ENCODE results near the gene COL23A1.

DNA sequence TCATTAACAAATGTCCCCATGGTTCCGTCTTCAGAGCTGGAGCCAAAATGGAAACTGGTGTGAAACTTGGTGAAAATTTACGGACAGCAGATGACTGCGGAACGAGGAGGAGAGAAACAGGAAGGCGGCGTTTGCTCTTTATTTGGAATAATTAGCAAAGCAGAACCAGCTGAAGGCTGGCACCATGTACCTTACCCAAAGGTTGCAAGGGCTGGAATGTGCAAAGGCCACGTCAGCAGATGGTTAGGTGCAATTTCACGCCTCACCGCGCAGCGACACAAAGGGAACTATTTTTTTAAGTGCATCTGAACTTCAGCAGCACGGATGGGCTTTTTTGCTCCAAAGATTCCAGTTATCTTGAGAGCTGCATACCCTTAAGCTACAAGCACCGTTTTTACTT, 127.4 kb downstream of the COL23A1 start:
- TF ChIP-seq POLR2A (IDR thresholded peaks at IDR 0.05; ENCODE audit: low read length): no peak
- no peak for TF ChIP-seq ZC3H11A (IDR thresholded peaks at IDR 0.05)
- TF ChIP-seq, protein P1, sequence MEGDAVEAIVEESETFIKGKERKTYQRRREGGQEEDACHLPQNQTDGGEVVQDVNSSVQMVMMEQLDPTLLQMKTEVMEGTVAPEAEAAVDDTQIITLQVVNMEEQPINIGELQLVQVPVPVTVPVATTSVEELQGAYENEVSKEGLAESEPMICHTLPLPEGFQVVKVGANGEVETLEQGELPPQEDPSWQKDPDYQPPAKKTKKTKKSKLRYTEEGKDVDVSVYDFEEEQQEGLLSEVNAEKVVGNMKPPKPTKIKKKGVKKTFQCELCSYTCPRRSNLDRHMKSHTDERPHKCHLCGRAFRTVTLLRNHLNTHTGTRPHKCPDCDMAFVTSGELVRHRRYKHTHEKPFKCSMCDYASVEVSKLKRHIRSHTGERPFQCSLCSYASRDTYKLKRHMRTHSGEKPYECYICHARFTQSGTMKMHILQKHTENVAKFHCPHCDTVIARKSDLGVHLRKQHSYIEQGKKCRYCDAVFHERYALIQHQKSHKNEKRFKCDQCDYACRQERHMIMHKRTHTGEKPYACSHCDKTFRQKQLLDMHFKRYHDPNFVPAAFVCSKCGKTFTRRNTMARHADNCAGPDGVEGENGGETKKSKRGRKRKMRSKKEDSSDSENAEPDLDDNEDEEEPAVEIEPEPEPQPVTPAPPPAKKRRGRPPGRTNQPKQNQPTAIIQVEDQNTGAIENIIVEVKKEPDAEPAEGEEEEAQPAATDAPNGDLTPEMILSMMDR (IDR thresholded peaks at IDR 0.05): no peak
- TF ChIP-seq, protein P2, sequence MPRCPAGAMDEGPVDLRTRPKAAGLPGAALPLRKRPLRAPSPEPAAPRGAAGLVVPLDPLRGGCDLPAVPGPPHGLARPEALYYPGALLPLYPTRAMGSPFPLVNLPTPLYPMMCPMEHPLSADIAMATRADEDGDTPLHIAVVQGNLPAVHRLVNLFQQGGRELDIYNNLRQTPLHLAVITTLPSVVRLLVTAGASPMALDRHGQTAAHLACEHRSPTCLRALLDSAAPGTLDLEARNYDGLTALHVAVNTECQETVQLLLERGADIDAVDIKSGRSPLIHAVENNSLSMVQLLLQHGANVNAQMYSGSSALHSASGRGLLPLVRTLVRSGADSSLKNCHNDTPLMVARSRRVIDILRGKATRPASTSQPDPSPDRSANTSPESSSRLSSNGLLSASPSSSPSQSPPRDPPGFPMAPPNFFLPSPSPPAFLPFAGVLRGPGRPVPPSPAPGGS (IDR thresholded peaks at IDR 0.05): no peak
- TF ChIP-seq, protein P3, sequence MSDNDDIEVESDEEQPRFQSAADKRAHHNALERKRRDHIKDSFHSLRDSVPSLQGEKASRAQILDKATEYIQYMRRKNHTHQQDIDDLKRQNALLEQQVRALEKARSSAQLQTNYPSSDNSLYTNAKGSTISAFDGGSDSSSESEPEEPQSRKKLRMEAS (IDR thresholded peaks at IDR 0.05): no peak
- no peak for TF ChIP-seq RAD21 (conservative IDR thresholded peaks at IDR 0.05 in 1 of 2, IDR thresholded peaks at IDR 0.05 in 1 of 2)
- no peak for TF ChIP-seq EP300 (IDR thresholded peaks at IDR 0.05)
- no peak for TF ChIP-seq SREBF2 (IDR thresholded peaks at IDR 0.05)

Data from A549 (cell line).